Chondrocyte (in vitro differentiated cells): ENCODE results near the gene CRYBG2. TPM values are rescaled to one million over a fixed set of nuclear protein-coding genes. Genes with fewer than 3 reads are reported as not detected.

ENCODE experiments used
- DNase-seq: peaks from one replicate; pipeline ENCODE4 v3.0.0; 2021; ENCODE audit warnings: mixed read lengths, low spot score
- H3K27ac Mint-ChIP-seq: one replicate; pipeline ENCODE4 v1.8.0; 2021; ENCODE audit warnings: mild to moderate bottlenecking, moderate library complexity, mixed read lengths; ENCODE audit not compliant: unreplicated experiment
- H3K27me3 Mint-ChIP-seq: 2 replicates; pipeline ENCODE4 v1.8.0; 2021; ENCODE audit warnings: low read depth, mixed read lengths
- H3K36me3 Mint-ChIP-seq: 2 replicates; pipeline ENCODE4 v1.8.0; 2021; ENCODE audit warnings: low read depth, mixed read lengths
- H3K4me1 Mint-ChIP-seq: 2 replicates; pipeline ENCODE4 v1.8.0; 2021; ENCODE audit warnings: low read depth, mild to moderate bottlenecking, mixed read lengths
- H3K4me3 Mint-ChIP-seq: one replicate; pipeline ENCODE4 v1.8.0; 2021; ENCODE audit warnings: mild to moderate bottlenecking, moderate library complexity, mixed read lengths; ENCODE audit not compliant: unreplicated experiment
- H3K9me3 Mint-ChIP-seq: 2 replicates; pipeline ENCODE4 v1.8.0; 2021; ENCODE audit warnings: low read depth, mixed read lengths
- CTCF ChIP-seq: fragments of 200-600 bp; sonication (generic); IDR thresholded peaks from 2 replicates; pipeline ENCODE4 v1.5.0; 2021; ENCODE audit warnings: antibody characterized with exemption, mild to moderate bottlenecking, moderate library complexity
- total RNA-seq: library from RNA; stranded (reverse); gene quantifications from 3 replicates; pipeline ENCODE4 v1.2.1, GENCODE V29; 2021

CRYBG2 gene
- total RNA-seq, 1 donor from 2014 or later, result not detected

DNA sequence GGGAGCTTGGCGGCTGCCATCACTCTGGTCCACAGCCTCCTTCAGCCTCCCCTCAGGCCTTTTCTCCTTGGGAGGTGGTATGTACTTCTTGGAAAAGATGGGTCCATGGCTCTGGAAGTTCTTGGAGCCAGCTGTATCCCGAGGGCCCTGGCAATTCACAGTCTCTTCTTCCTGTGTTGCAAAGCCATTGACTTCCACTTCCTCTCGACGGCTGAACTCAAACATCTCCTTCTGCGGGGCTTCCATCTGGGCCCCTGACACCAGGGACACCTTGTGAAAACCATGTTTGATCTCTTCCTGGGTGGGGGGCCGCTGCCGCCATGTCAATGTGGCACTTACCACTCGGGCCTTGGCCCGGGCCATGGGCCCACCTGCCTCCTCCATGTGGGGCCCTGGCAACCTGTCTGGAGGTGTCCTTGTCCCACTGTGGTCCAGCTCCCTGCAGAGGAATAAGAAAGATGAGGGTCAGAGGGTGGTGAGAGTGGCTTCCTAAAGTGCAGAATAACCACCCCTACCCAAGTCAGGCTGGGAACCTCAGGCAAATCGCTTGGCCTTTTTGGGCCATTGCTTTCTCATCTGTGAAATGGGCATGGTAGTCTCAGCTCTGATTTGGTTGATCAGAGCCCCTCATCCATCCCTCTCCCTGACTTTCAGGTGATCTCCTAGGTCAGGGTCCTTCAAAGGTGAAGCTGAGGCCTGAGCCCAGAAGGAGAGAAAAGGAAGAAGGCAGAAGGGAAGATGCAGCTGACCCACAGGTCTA, 7.5 kb downstream of the CRYBG2 start:
- no peak for TF ChIP-seq CTCF
- Mint-ChIP-seq H3K4me3 (no peak overlapping the region), H3K4me1 (no peaks in the 10 kb centered on the region), H3K36me3 (no peaks in the 10 kb centered on the region), H3K9me3 (no peaks in the 10 kb centered on the region), H3K27me3 (peaks cover 2% of the 10 kb centered on the region), H3K27ac (no peak overlapping the region)
- DNase-seq, result no peak

DNA sequence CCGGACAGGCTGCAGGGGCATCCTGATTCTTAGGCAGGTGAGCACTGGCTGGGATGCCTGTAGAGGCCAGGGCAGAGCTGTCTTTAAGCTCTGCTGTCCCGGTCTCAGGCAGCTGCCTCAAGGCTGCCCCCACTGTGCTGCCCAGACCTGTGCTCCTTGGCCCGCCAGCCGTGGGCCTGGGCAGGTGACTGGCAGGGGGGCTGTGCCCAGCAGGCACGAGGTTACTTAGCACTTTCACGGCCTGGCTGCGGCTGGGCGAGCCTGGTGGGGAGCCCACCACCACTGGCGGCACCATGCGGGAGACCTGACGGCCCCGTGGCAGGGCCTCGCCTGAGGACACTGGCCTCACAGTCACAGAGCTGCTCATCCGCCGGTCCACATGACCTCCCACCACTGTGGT, 8.2 kb downstream of the CRYBG2 start:
- TF ChIP-seq CTCF, result no peak
- H3K36me3 Mint-ChIP-seq, result no peaks in the 10 kb centered on the region

DNA sequence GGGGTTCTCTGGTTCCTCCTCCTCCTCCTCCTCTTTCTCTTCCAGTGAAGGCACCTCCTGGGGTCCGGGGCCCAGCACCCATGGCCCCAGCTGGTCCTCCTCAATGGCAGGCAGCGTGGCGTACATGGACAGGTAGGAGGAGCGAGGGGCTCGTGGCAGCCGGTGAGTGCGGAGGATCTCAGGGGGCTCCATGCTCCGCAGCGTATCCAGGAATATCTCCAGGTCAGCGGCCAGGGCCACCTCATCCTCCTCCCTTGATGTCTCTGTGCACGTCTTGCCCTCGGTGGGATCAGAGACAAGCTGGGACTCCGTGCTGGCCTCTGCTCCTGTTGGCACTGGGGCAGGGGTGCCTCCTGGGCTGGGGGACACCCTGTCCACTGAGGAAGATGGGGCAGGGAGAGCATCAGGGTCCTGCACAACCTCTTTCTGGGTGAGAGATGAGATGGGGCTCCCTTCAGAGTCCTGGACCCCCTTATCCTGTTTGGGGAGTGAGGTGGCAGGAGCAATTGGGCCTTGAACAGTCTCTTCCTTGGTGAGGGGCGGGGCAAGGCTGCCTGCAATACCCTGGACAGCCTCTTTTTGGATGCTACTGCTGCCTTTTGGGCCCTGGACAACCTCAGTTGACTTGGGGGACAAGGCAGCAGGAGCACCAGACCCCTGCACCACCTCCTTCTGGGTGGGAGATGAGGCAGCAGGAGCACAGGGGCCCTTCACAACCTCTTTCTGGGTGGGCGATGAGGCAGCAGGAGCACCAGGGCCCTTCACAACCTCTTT, 9.6 kb downstream of the CRYBG2 start:
- Mint-ChIP-seq H3K27me3 (peaks cover 3% of the 10 kb centered on the region), H3K27ac (no peak overlapping the region)
- no peak for DNase-seq

More for the DNA sequence above, 8.2 kb downstream of the CRYBG2 start:
- H3K27ac Mint-ChIP-seq, result no peak overlapping the region
- H3K4me1 Mint-ChIP-seq, result no peaks in the 10 kb centered on the region
- no peaks in the 10 kb centered on the region for H3K9me3 Mint-ChIP-seq
- H3K27me3 Mint-ChIP-seq, result peaks cover 2% of the 10 kb centered on the region
- no peak overlapping the region for H3K4me3 Mint-ChIP-seq
- no peak for DNase-seq

DNA sequence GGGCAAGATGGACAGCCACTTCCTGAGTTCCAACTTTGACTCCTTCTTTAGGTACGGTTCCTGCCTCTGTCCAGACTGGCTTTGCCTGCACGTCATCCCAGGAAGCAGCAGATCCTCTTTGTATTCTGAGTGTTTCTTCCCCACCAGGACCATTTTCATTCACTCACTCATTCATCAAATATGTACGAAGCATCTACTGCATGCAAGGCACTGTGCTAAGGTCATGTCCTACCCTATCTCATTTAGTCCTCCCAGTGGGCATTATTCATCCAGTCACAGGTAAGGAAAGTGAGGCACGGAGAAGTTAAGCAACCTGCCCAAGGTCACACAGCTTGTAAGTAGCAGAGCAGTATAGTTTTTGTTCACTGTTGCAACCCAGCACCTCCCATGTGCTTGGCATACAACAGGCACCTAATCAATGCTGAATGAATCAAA, 13.9 kb downstream of the CRYBG2 start:
- H3K4me3 Mint-ChIP-seq, result no peak overlapping the region
- H3K4me1 Mint-ChIP-seq, result peaks cover 6% of the 10 kb centered on the region
- no peak for TF ChIP-seq CTCF
- H3K27ac Mint-ChIP-seq, result no peak overlapping the region
- H3K36me3 Mint-ChIP-seq, result no peaks in the 10 kb centered on the region
- H3K27me3 Mint-ChIP-seq, result peaks cover 6% of the 10 kb centered on the region
- no peaks in the 10 kb centered on the region for H3K9me3 Mint-ChIP-seq
- no peak for DNase-seq

More for the DNA sequence above, 9.6 kb downstream of the CRYBG2 start:
- H3K9me3 Mint-ChIP-seq, result no peaks in the 10 kb centered on the region
- H3K4me3 Mint-ChIP-seq, result no peak overlapping the region
- no peak for TF ChIP-seq CTCF
- H3K4me1 Mint-ChIP-seq, result no peaks in the 10 kb centered on the region
- H3K36me3 Mint-ChIP-seq, result no peaks in the 10 kb centered on the region

DNA sequence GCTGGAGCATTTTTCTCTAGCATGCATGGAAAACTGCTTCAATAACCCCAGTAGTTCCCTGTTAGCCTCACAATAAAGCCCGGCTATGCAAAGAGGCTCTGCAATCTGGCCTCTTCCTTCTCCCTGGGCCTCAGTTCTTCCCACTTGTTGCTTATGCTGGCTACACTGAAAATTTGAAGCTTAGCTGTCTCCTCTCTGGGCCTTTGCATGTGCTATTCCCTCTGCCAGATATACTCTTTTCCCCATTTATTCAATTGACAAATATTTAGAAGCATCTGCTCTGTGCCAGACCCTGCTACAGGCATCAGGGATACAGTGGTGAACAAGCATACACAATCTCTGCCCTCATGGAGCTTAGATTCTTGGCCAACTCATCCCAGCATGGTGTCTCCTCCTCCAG, 15.3 kb downstream of the CRYBG2 start:
- Mint-ChIP-seq H3K4me1 (peaks cover 6% of the 10 kb centered on the region), H3K4me3 (no peak overlapping the region), H3K9me3 (no peaks in the 10 kb centered on the region), H3K36me3 (no peaks in the 10 kb centered on the region), H3K27me3 (peaks cover 6% of the 10 kb centered on the region), H3K27ac (no peak overlapping the region)
- TF ChIP-seq CTCF, result no peak
- no peak for DNase-seq
